CD8-positive, alpha-beta memory T cell (primary cell): Measurements from ENCODE around the gene FAM221B. TPM values are rescaled to one million over a fixed set of nuclear protein-coding genes. Genes with fewer than 3 reads are reported as not detected.

Experiments used
- CTCF ChIA-PET: fragments of 350-600 bp; sonication (Branson Sonifier 250); formaldehyde crosslinking; loops from one replicate; lab custom pipeline; 2021; ENCODE audit warnings: antibody characterized with exemption; lab: Charles Lee
- POLR2A ChIA-PET: fragments of 350-600 bp; sonication (Branson Sonifier 250); formaldehyde crosslinking; loops from one replicate; lab custom pipeline; 2021; ENCODE audit warnings: antibody characterized with exemption; lab: Charles Lee
- DNase-seq, 5 donors: peaks; one replicate each; pipeline versions ENCODE4 v3.0.0 to v3.0.0-alpha.2; 2020 to 2022; ENCODE audit warnings: mixed read lengths in 1 of 5
- H3K27ac ChIP-seq: one replicate; pipeline ENCODE4 v1.7.0; 2013; ENCODE audit warnings: low read depth, mild to moderate bottlenecking, low read length, moderate library complexity
- H3K27me3 ChIP-seq: 2 replicates; pipeline ENCODE4 v1.7.0; 2013; ENCODE audit warnings: low read length, mild to moderate bottlenecking; ENCODE audit not compliant: insufficient read depth, poor library complexity, severe bottlenecking
- H3K36me3 ChIP-seq: 2 replicates; pipeline ENCODE4 v1.7.0; 2013; ENCODE audit warnings: mild to moderate bottlenecking, low read length, moderate library complexity; ENCODE audit not compliant: insufficient read depth
- H3K4me1 ChIP-seq: 2 replicates; pipeline ENCODE4 v1.7.0; 2013; ENCODE audit warnings: mild to moderate bottlenecking, low read length, moderate library complexity; ENCODE audit not compliant: insufficient read depth
- H3K4me3 ChIP-seq: 2 replicates; pipeline ENCODE4 v1.7.0; 2013; ENCODE audit warnings: mild to moderate bottlenecking, low read length
- H3K9me3 ChIP-seq: 2 replicates; pipeline ENCODE4 v1.7.0; 2013; ENCODE audit warnings: mild to moderate bottlenecking, low read length
- H3K27ac Mint-ChIP-seq, 8 donors: one replicate each; pipeline ENCODE4 v1.8.0; 2020 to 2021; ENCODE audit warnings: mixed read lengths in 8 of 8, mild to moderate bottlenecking in 6 of 8, inconsistent platforms in 3 of 8, moderate library complexity in 3 of 8
- H3K27me3 Mint-ChIP-seq, 2 donors: one replicate each; pipeline ENCODE4 v1.8.0; 2020 to 2021; ENCODE audit warnings: mixed read lengths in 2 of 2, mild to moderate bottlenecking in 1 of 2, moderate library complexity in 1 of 2
- H3K36me3 Mint-ChIP-seq, 3 donors: one replicate each; pipeline ENCODE4 v1.8.0; 2020 to 2021; ENCODE audit warnings: mixed read lengths in 3 of 3, inconsistent platforms in 1 of 3, mild to moderate bottlenecking in 1 of 3
- H3K4me1 Mint-ChIP-seq, 3 donors: one replicate each; pipeline ENCODE4 v1.8.0; 2020 to 2021; ENCODE audit warnings: mixed read lengths in 3 of 3, inconsistent platforms in 1 of 3, mild to moderate bottlenecking in 1 of 3
- H3K4me3 Mint-ChIP-seq, 7 donors: one replicate each; pipeline ENCODE4 v1.8.0; 2020 to 2021; ENCODE audit warnings: mixed read lengths in 7 of 7, mild to moderate bottlenecking in 6 of 7, moderate library complexity in 4 of 7, inconsistent platforms in 2 of 7
- H3K9me3 Mint-ChIP-seq, 5 donors: one replicate each; pipeline ENCODE4 v1.8.0; 2020 to 2022; ENCODE audit warnings: mixed read lengths in 5 of 5, mild to moderate bottlenecking in 3 of 5, moderate library complexity in 2 of 5, inconsistent platforms in 1 of 5
- polyA plus RNA-seq: library from polyadenylated mRNA; unstranded; fragments of 300-500 nt; fragmentation: Illumina TruSeq; gene quantifications from one replicate; pipeline ENCODE4 v1.2.3, GENCODE V29; 2021
- total RNA-seq, 2 experiments: library from RNA; stranded (reverse); gene quantifications; one replicate each; pipeline ENCODE4 v1.2.3, GENCODE V29; 2021

FAM221B gene
- total and polyA plus RNA-seq, 3 experiments from 2014 or later = not detected

- Histone ChIP-seq H3K9me3 (no peaks in the 10 kb centered on the region), H3K4me1 (no peaks in the 10 kb centered on the region), H3K36me3 (no peaks in the 10 kb centered on the region), H3K27ac (no peak overlapping the region), H3K4me3 (no peak overlapping the region), H3K27me3 (peaks cover 3% of the 10 kb centered on the region)
- Mint-ChIP-seq H3K27me3 (peaks cover 13 to 51% of the 10 kb centered on the region in 2 donors), H3K27ac (no peak overlapping the region), H3K9me3 (no peaks in the 10 kb centered on the region), H3K4me1 (peaks cover 0 to 4% (median 2%) of the 10 kb centered on the region in 3 donors), H3K36me3 (no peaks in the 10 kb centered on the region), H3K4me3 (no peak overlapping the region)
- POLR2A ChIA-PET = no interaction called here
- CTCF ChIA-PET = interaction anchor here (2.1 kb wide), 1 partner anchor 19 kb away, joined by 6 read pairs; no protein-coding TSS in a partner anchor
- DNase-seq = no peak
These were observed 35.1 kb upstream of the FAM221B start for GRCh38 chr9:35863583-35863982.

- no peak overlapping the region for H3K4me3 Mint-ChIP-seq
- ChIA-PET CTCF (interaction anchor here (2.1 kb wide), 1 partner anchor 20 kb away, joined by 6 read pairs; no protein-coding TSS in a partner anchor), POLR2A (no interaction called here)
- H3K36me3 Mint-ChIP-seq = no peaks in the 10 kb centered on the region
- DNase-seq = no peak
- peaks cover 0 to 6% (median 5%) of the 10 kb centered on the region in 3 donors for H3K4me1 Mint-ChIP-seq
- no peaks in the 10 kb centered on the region for H3K4me1 ChIP-seq
- H3K27me3 ChIP-seq = peaks cover 3% of the 10 kb centered on the region
- H3K4me3 ChIP-seq = no peak overlapping the region
- no peaks in the 10 kb centered on the region for H3K9me3 ChIP-seq
- no peaks in the 10 kb centered on the region for H3K9me3 Mint-ChIP-seq
- H3K36me3 ChIP-seq = no peaks in the 10 kb centered on the region
- no peak overlapping the region for H3K27ac Mint-ChIP-seq
- no peak overlapping the region for H3K27ac ChIP-seq
- H3K27me3 Mint-ChIP-seq = peaks cover 15 to 44% of the 10 kb centered on the region in 2 donors
These were observed 33.8 kb upstream of the FAM221B start for GRCh38 chr9:35862328-35862727.

- Histone ChIP-seq H3K27ac (no peak overlapping the region), H3K9me3 (no peaks in the 10 kb centered on the region), H3K4me1 (no peaks in the 10 kb centered on the region), H3K36me3 (no peaks in the 10 kb centered on the region), H3K27me3 (peaks cover 3% of the 10 kb centered on the region), H3K4me3 (no peak overlapping the region)
- Mint-ChIP-seq H3K27ac (peak overlapping the region in 1 of 8 donors; percentile 49), H3K27me3 (peaks cover 16 to 41% of the 10 kb centered on the region in 2 donors), H3K9me3 (no peaks in the 10 kb centered on the region), H3K4me1 (peaks cover 0 to 6% (median 5%) of the 10 kb centered on the region in 3 donors), H3K36me3 (no peaks in the 10 kb centered on the region), H3K4me3 (no peak overlapping the region)
- no peak for DNase-seq
- POLR2A ChIA-PET = no interaction called here
- CTCF ChIA-PET = interaction anchor here (2.1 kb wide), 1 partner anchor 21 kb away, joined by 6 read pairs; no protein-coding TSS in a partner anchor
These were observed 32.8 kb upstream of the FAM221B start for GRCh38 chr9:35861161-35861897.

GRCh38 chr9:35859990-35860339, 31.4 kb upstream of the FAM221B start:
- Histone ChIP-seq H3K9me3 (no peaks in the 10 kb centered on the region), H3K27me3 (peaks cover 3% of the 10 kb centered on the region), H3K36me3 (no peaks in the 10 kb centered on the region), H3K4me1 (no peaks in the 10 kb centered on the region), H3K4me3 (no peak overlapping the region), H3K27ac (no peak overlapping the region)
- ChIA-PET POLR2A (no interaction called here), CTCF (interaction anchor here (1.2 kb wide), 1 partner anchor 18 kb away, joined by 3 read pairs; no protein-coding TSS in a partner anchor)
- no peaks in the 10 kb centered on the region for H3K9me3 Mint-ChIP-seq
- peaks cover 0 to 6% (median 5%) of the 10 kb centered on the region in 3 donors for H3K4me1 Mint-ChIP-seq
- no peaks in the 10 kb centered on the region for H3K36me3 Mint-ChIP-seq
- no peak overlapping the region for H3K27ac Mint-ChIP-seq
- no peak overlapping the region for H3K4me3 Mint-ChIP-seq
- DNase-seq = no peak
- H3K27me3 Mint-ChIP-seq = peaks cover 15 to 33% of the 10 kb centered on the region in 2 donors

- Mint-ChIP-seq H3K4me1 (peaks cover 0 to 6% (median 5%) of the 10 kb centered on the region in 3 donors), H3K27me3 (peaks cover 12 to 31% of the 10 kb centered on the region in 2 donors), H3K9me3 (no peaks in the 10 kb centered on the region), H3K36me3 (no peaks in the 10 kb centered on the region), H3K4me3 (no peak overlapping the region), H3K27ac (peak overlapping the region in 1 of 8 donors; percentile 64)
- no peak overlapping the region for H3K4me3 ChIP-seq
- DNase-seq = no peak
- peaks cover 3% of the 10 kb centered on the region for H3K27me3 ChIP-seq
- H3K27ac ChIP-seq = no peak overlapping the region
- H3K4me1 ChIP-seq = no peaks in the 10 kb centered on the region
- ChIA-PET CTCF (interaction anchor here (1.2 to 1.3 kb wide), 2 partner anchors 19 to 23 kb away, joined by 3 read pairs; no protein-coding TSS in a partner anchor), POLR2A (no interaction called here)
- H3K36me3 ChIP-seq = no peaks in the 10 kb centered on the region
- no peaks in the 10 kb centered on the region for H3K9me3 ChIP-seq
These were observed 30.9 kb upstream of the FAM221B start for GRCh38 chr9:35859310-35859989.

GRCh38 chr9:35858458-35858857, 29.9 kb upstream of the FAM221B start:
- DNase-seq = no peak
- H3K4me3 Mint-ChIP-seq = no peak overlapping the region
- H3K27ac ChIP-seq = no peak overlapping the region
- H3K27me3 Mint-ChIP-seq = peaks cover 7 to 25% of the 10 kb centered on the region in 2 donors
- H3K36me3 ChIP-seq = no peaks in the 10 kb centered on the region
- no peaks in the 10 kb centered on the region for H3K36me3 Mint-ChIP-seq
- H3K27ac Mint-ChIP-seq = peak overlapping the region in 3 of 8 donors; percentile 52 to 70 (median 68)
- ChIA-PET POLR2A (no interaction called here), CTCF (interaction anchor here (0.8 to 1.3 kb wide), 2 partner anchors 11 to 24 kb away, joined by 3 to 4 read pairs; no protein-coding TSS in a partner anchor)
- peaks cover 0 to 6% (median 5%) of the 10 kb centered on the region in 3 donors for H3K4me1 Mint-ChIP-seq
- H3K9me3 ChIP-seq = no peaks in the 10 kb centered on the region
- no peak overlapping the region for H3K4me3 ChIP-seq
- H3K4me1 ChIP-seq = no peaks in the 10 kb centered on the region
- no peaks in the 10 kb centered on the region for H3K27me3 ChIP-seq
- no peaks in the 10 kb centered on the region for H3K9me3 Mint-ChIP-seq

- POLR2A ChIA-PET = no interaction called here
- no peaks in the 10 kb centered on the region for H3K27me3 ChIP-seq
These were observed 28.4 kb upstream of the FAM221B start for GRCh38 chr9:35856882-35857281.

More at GRCh38 chr9:35856882-35857281, 28.4 kb upstream of the FAM221B start:
- no peak overlapping the region for H3K27ac Mint-ChIP-seq
- no peaks in the 10 kb centered on the region for H3K36me3 Mint-ChIP-seq
- H3K27ac ChIP-seq = no peak overlapping the region
- peaks cover 0 to 6% (median 5%) of the 10 kb centered on the region in 3 donors for H3K4me1 Mint-ChIP-seq
- H3K4me3 ChIP-seq = no peak overlapping the region
- no peaks in the 10 kb centered on the region for H3K4me1 ChIP-seq
- CTCF ChIA-PET = interaction anchor here (1.4 kb wide), 1 partner anchor 10 kb away, joined by 3 read pairs; no protein-coding TSS in a partner anchor
- no peaks in the 10 kb centered on the region for H3K9me3 Mint-ChIP-seq
- no peak overlapping the region for H3K4me3 Mint-ChIP-seq
- no peak for DNase-seq
- no peaks in the 10 kb centered on the region for H3K9me3 ChIP-seq
- H3K36me3 ChIP-seq = no peaks in the 10 kb centered on the region
- H3K27me3 Mint-ChIP-seq = peaks cover 7 to 13% of the 10 kb centered on the region in 2 donors
